DMS79 treated with DMSO at 0.1 percent for 48 hours (cell line): ENCODE measurements around the gene OBSCN.

ENCODE experiments used
- DNase-seq: peaks from one replicate; lab custom pipeline; 2025; lab: John Stamatoyannopoulos, UW

Gene OBSCN

GRCh38 chr1:228358039-228358763 lies 150.4 kb downstream of the OBSCN start:
- no peak for DNase-seq

- no peak for DNase-seq
Observed at GRCh38 chr1:228358764-228359612, 151.1 kb downstream of the OBSCN start.

GRCh38 chr1:228359613-228360532 lies 152.0 kb downstream of the OBSCN start:
- no peak for DNase-seq

GRCh38 chr1:228360533-228361313 lies 152.9 kb downstream of the OBSCN start:
- no peak for DNase-seq

- no peak for DNase-seq
Observed at GRCh38 chr1:228361314-228362140, 153.7 kb downstream of the OBSCN start.

GRCh38 chr1:228362141-228362883 lies 154.5 kb downstream of the OBSCN start:
- no peak for DNase-seq

GRCh38 chr1:228362884-228363450 lies 155.1 kb downstream of the OBSCN start:
- no peak for DNase-seq

- DNase-seq = no peak
Observed at GRCh38 chr1:228363686-228364067, 155.8 kb downstream of the OBSCN start.

GRCh38 chr1:228364068-228364705 lies 156.3 kb downstream of the OBSCN start:
- no peak for DNase-seq

GRCh38 chr1:228364706-228365213 lies 156.9 kb downstream of the OBSCN start:
- DNase-seq = no peak

- DNase-seq = no peak
Observed at GRCh38 chr1:228365271-228366061, 157.6 kb downstream of the OBSCN start.

- no peak for DNase-seq
Observed at GRCh38 chr1:228366062-228366865, 158.4 kb downstream of the OBSCN start.

- no peak for DNase-seq
Observed at GRCh38 chr1:228366866-228367741, 159.3 kb downstream of the OBSCN start.

- DNase-seq = no peak
Observed at GRCh38 chr1:228367798-228368791, 160.3 kb downstream of the OBSCN start.
